Panc1 (cell line): ENCODE results near the gene C1orf87. TPM values are rescaled to one million over a fixed set of nuclear protein-coding genes. Genes with fewer than 3 reads are reported as not detected.

ENCODE experiments used
- ATAC-seq: fragments of 200-7000 bp; cut with Tn5 transposase; 2 replicates; pipeline ENCODE4 v1.9.1; 2020; ENCODE audit warnings: mild to moderate bottlenecking, moderate library complexity
- BruUV-seq: library from RNA; stranded (reverse); fragments of 400-500 nt; replicated peaks from 2 replicates; lab custom pipeline; 2021; lab: Mats Ljungman, UMichigan
- CTCF ChIA-PET: fragments of 300-600 bp; sonication (Branson Sonifier 250); formaldehyde crosslinking; loops from one replicate; lab custom pipeline; 2022; ENCODE audit warnings: antibody characterized with exemption; lab: Charles Lee
- POLR2A ChIA-PET: fragments of 300-600 bp; sonication (Branson Sonifier 250); formaldehyde crosslinking; loops from one replicate; lab custom pipeline; 2022; ENCODE audit warnings: antibody characterized with exemption; lab: Charles Lee
- DNase-seq: peaks from one replicate; pipeline ENCODE4 v3.0.0-alpha.2; 2010; ENCODE audit warnings: low read depth, low spot score
- H3K27ac ChIP-seq: 2 replicates; pipeline ENCODE4 v1.5.1; 2011; ENCODE audit warnings: mild to moderate bottlenecking, low read length, inconsistent platforms
- H3K27me3 ChIP-seq: fragments of 200-500 bp; sonication (Bioruptor generic); 2 replicates; pipeline ENCODE4 v1.6.0; 2014; ENCODE audit warnings: low read length, inconsistent platforms; ENCODE audit not compliant: control insufficient read depth, insufficient read depth
- H3K36me3 ChIP-seq: fragments of 200-500 bp; sonication (Bioruptor generic); 2 replicates; pipeline ENCODE4 v1.5.1; 2014; ENCODE audit warnings: inconsistent platforms, mild to moderate bottlenecking, low read length, moderate library complexity; ENCODE audit not compliant: control insufficient read depth, insufficient read depth
- H3K4me1 ChIP-seq: 2 replicates; pipeline ENCODE4 v1.5.1; 2011; ENCODE audit warnings: inconsistent platforms, mild to moderate bottlenecking, low read length, moderate library complexity; ENCODE audit not compliant: control insufficient read depth, insufficient read depth
- H3K4me3 ChIP-seq, 2 experiments: 2 replicates each; pipeline ENCODE4 v1.5.1; 2011 to 2012; ENCODE audit warnings: low read depth in 2 of 2, low read length in 2 of 2, mild to moderate bottlenecking in 2 of 2, inconsistent platforms in 1 of 2, moderate library complexity in 1 of 2
- H3K9me3 ChIP-seq: fragments of 200-500 bp; sonication (Bioruptor generic); 2 replicates; pipeline ENCODE4 v1.5.1; 2014; ENCODE audit warnings: low read depth, mild to moderate bottlenecking, inconsistent platforms, low read length, moderate library complexity; ENCODE audit not compliant: control insufficient read depth, insufficient read depth
- CTCF ChIP-seq: fragments of 450-650 bp; IDR thresholded peaks from 2 replicates; pipeline ENCODE4 v1.5.1; 2017; ENCODE audit warnings: mild to moderate bottlenecking
- POLR2AphosphoS5 ChIP-seq: IDR thresholded peaks from 2 replicates; pipeline ENCODE4 v1.6.1; 2012; ENCODE audit warnings: mild to moderate bottlenecking, low read depth, low read length, moderate library complexity
- REST ChIP-seq, 2 experiments: IDR thresholded peaks; 2 replicates each; pipeline ENCODE4 v1.6.1; 2011 to 2012; ENCODE audit warnings: low read depth in 2 of 2, control low read depth in 1 of 2, low read length in 1 of 2, mild to moderate bottlenecking in 1 of 2, moderate library complexity in 1 of 2; ENCODE audit not compliant: insufficient read depth in 1 of 2
- SIN3A ChIP-seq: IDR thresholded peaks from 2 replicates; pipeline ENCODE4 v1.6.1; 2012; ENCODE audit warnings: low read depth, mild to moderate bottlenecking, low read length, moderate library complexity, borderline replicate concordance; ENCODE audit not compliant: insufficient read depth
- TCF7L2 ChIP-seq: IDR thresholded peaks from 2 replicates; pipeline ENCODE4 v1.6.1; 2011; ENCODE audit warnings: mild to moderate bottlenecking, low read depth, low read length, inconsistent platforms
- in situ Hi-C: cut with HindIII; loops from 2 replicates; pipeline ENCODE4 v1.10.0; 2016; ENCODE audit warnings: low sequenced_read_pairs, low pct_unique_long_range_greater_than_20kb
- intact Hi-C: fragments of 100-400 bp; cut with micrococcal nuclease; formaldehyde crosslinking; loops from one replicate; pipeline ENCODE4 v1.10.0; 2022; ENCODE audit not compliant: unreplicated experiment
- total RNA-seq: library from RNA; stranded (reverse); gene quantifications from one replicate; pipeline ENCODE4 v1.2.1, GENCODE V29; 2021; ENCODE audit not compliant: unreplicated experiment

Gene C1orf87
- total RNA-seq, 1 experiment from 2014 or later, result not detected

- ATAC-seq, result no peak
- H3K4me1 ChIP-seq, result no peaks in the 10 kb centered on the region
- TF ChIP-seq TCF7L2 (no peak), REST (IDR thresholded peaks at IDR 0.05; ENCODE audit: insufficient read depth in 1 of 2, low read depth in 2 of 2, low read length in 1 of 2) (no peak), POLR2AphosphoS5 (no peak), SIN3A (no peak), CTCF (no peak)
- no peaks in the 10 kb centered on the region for H3K9me3 ChIP-seq
- no TSS peak for BruUV-seq
- intact Hi-C loops, result no loop called here
- no peak overlapping the region for H3K27ac ChIP-seq
- ChIA-PET POLR2A (no interaction called here), CTCF (no interaction called here)
- H3K27me3 ChIP-seq, result no peaks in the 10 kb centered on the region
- H3K4me3 ChIP-seq, result no peak overlapping the region
- in situ Hi-C loops, result no loop called here
- no peak for DNase-seq
- no peaks in the 10 kb centered on the region for H3K36me3 ChIP-seq
Observed at GRCh38 chr1:60087681-60088080, 14.1 kb upstream of the C1orf87 start.

- in situ Hi-C loops (no loop called here), intact Hi-C loops (no loop called here)
- no peaks in the 10 kb centered on the region for H3K36me3 ChIP-seq
- POLR2A ChIA-PET, result no interaction called here
- TF ChIP-seq CTCF (no peak), POLR2AphosphoS5 (no peak), SIN3A (no peak), REST (IDR thresholded peaks at IDR 0.05; ENCODE audit: insufficient read depth in 1 of 2, low read depth in 2 of 2, low read length in 1 of 2) (no peak), TCF7L2 (no peak)
- H3K4me1 ChIP-seq, result no peaks in the 10 kb centered on the region
- ATAC-seq (no peak), DNase-seq (no peak)
- H3K9me3 ChIP-seq, result no peaks in the 10 kb centered on the region
- no peaks in the 10 kb centered on the region; the same call in 1 of the 2 replicates for H3K27me3 ChIP-seq
- BruUV-seq, result no TSS peak
- H3K4me3 ChIP-seq, result no peak overlapping the region
- CTCF ChIA-PET, result no interaction called here
- no peak overlapping the region for H3K27ac ChIP-seq
Observed at GRCh38 chr1:60078182-60078581, 4.6 kb upstream of the C1orf87 start.
